Loucy (cell line): ENCODE data around the gene CCDC33.

Source experiments
- CTCF ChIP-seq: fragments of 200-600 bp; sonication (generic); conservative IDR thresholded peaks from 2 replicates; pipeline ENCODE4 v1.5.1; 2014; ENCODE audit warnings: mild to moderate bottlenecking, antibody characterized with exemption, low read length
- EZH2phosphoT487 ChIP-seq: fragments of 200-600 bp; IDR thresholded peaks from 2 replicates; pipeline ENCODE4 v1.6.1; 2018; ENCODE audit warnings: antibody characterized with exemption, mild to moderate bottlenecking, moderate library complexity, borderline replicate concordance

GRCh38 chr15:74376226-74376625, 140.1 kb downstream of the CCDC33 start:
- no peak for TF ChIP-seq EZH2phosphoT487
- no peak for TF ChIP-seq CTCF
